WTC11 (cell line): Measurements from ENCODE around the gene HTR3C. TPM values are rescaled to one million over a fixed set of nuclear protein-coding genes. Genes with fewer than 3 reads are reported as not detected.

Experiments used
- ATAC-seq: fragments of 200-7000 bp; cut with Tn5 transposase; 2 replicates; pipeline ENCODE4 v1.10.0; 2021; ENCODE audit warnings: mild to moderate bottlenecking, moderate library complexity
- CTCF ChIA-PET: fragments of 300-600 bp; sonication (Branson Sonifier 250); formaldehyde crosslinking; loops from one replicate; lab custom pipeline; 2021; ENCODE audit warnings: antibody characterized with exemption; lab: Charles Lee
- POLR2A ChIA-PET: fragments of 350-600 bp; sonication (Branson Sonifier 250); formaldehyde crosslinking; loops from one replicate; lab custom pipeline; 2021; ENCODE audit warnings: antibody characterized with exemption; lab: Charles Lee
- DNase-seq: peaks from one replicate; pipeline ENCODE4 v3.0.0; 2021; ENCODE audit warnings: low spot score
- H3K27ac Mint-ChIP-seq: 2 replicates; pipeline ENCODE4 v1.8.0; 2021; ENCODE audit warnings: mixed read lengths
- H3K27me3 Mint-ChIP-seq: 2 replicates; pipeline ENCODE4 v1.8.0; 2021; ENCODE audit warnings: low read depth, mild to moderate bottlenecking, moderate library complexity, mixed read lengths
- H3K36me3 Mint-ChIP-seq: 2 replicates; pipeline ENCODE4 v1.8.0; 2021; ENCODE audit warnings: mixed read lengths
- H3K4me1 Mint-ChIP-seq: 2 replicates; pipeline ENCODE4 v1.8.0; 2022; ENCODE audit warnings: mixed read lengths
- H3K4me3 Mint-ChIP-seq: 2 replicates; pipeline ENCODE4 v1.8.0; 2021; ENCODE audit warnings: mild to moderate bottlenecking, moderate library complexity, mixed read lengths
- H3K9me3 Mint-ChIP-seq: 2 replicates; pipeline ENCODE4 v1.8.0; 2021; ENCODE audit warnings: mixed read lengths
- ARID4B ChIP-seq: sonication (generic); formaldehyde crosslinking; IDR thresholded peaks from 2 replicates; pipeline ENCODE4 v1.8.0; 2023; ENCODE audit warnings: missing genetic modification reagents, mild to moderate bottlenecking, borderline replicate concordance
- CREB1 ChIP-seq: sonication (generic); formaldehyde crosslinking; IDR thresholded peaks from 2 replicates; pipeline ENCODE4 v1.8.0; 2023; ENCODE audit warnings: mild to moderate bottlenecking, missing genetic modification reagents
- CTCF ChIP-seq: fragments of 200-600 bp; IDR thresholded peaks from 2 replicates; pipeline ENCODE4 v1.8.0; 2022; ENCODE audit warnings: antibody characterized with exemption
- EMX1 ChIP-seq: fragments of 250-450 bp; sonication (Bioruptor Pico); IDR thresholded peaks from 2 replicates; pipeline ENCODE4 v1.8.0; 2021; ENCODE audit warnings: mild to moderate bottlenecking
- FOXK1 ChIP-seq: sonication (generic); formaldehyde crosslinking; IDR thresholded peaks from 2 replicates; pipeline ENCODE4 v1.8.0; 2022; ENCODE audit warnings: mild to moderate bottlenecking, moderate library complexity, missing genetic modification reagents
- HMGXB4 ChIP-seq: sonication (generic); formaldehyde crosslinking; IDR thresholded peaks from 2 replicates; pipeline ENCODE4 v1.8.1; 2023; ENCODE audit warnings: mild to moderate bottlenecking, moderate library complexity, missing genetic modification reagents
- IRF2 ChIP-seq: sonication (generic); formaldehyde crosslinking; IDR thresholded peaks from 2 replicates; pipeline ENCODE4 v1.8.0; 2022; ENCODE audit warnings: low read depth, missing genetic modification reagents, borderline replicate concordance
- MAX ChIP-seq: sonication (generic); formaldehyde crosslinking; IDR thresholded peaks from 2 replicates; pipeline ENCODE4 v1.8.0; 2022; ENCODE audit warnings: mild to moderate bottlenecking, missing genetic modification reagents
- NFYB ChIP-seq: sonication (generic); formaldehyde crosslinking; conservative IDR thresholded peaks from 2 replicates; pipeline ENCODE4 v1.8.0; 2022; ENCODE audit warnings: low read depth, missing genetic modification reagents
- NR2C2 ChIP-seq: sonication (generic); formaldehyde crosslinking; IDR thresholded peaks from 2 replicates; pipeline ENCODE4 v1.8.0; 2022; ENCODE audit warnings: mild to moderate bottlenecking, missing genetic modification reagents
- NR3C1 ChIP-seq: sonication (generic); formaldehyde crosslinking; conservative IDR thresholded peaks from 2 replicates; pipeline ENCODE4 v1.8.1; 2023; ENCODE audit warnings: low read depth, mild to moderate bottlenecking, missing genetic modification reagents
- PRRX2 ChIP-seq: fragments of 250-450 bp; sonication (Bioruptor Pico); IDR thresholded peaks from 2 replicates; pipeline ENCODE4 v1.8.0; 2021; ENCODE audit warnings: mild to moderate bottlenecking
- STAT6 ChIP-seq: sonication (generic); formaldehyde crosslinking; conservative IDR thresholded peaks from 2 replicates; pipeline ENCODE4 v1.8.1; 2023; ENCODE audit warnings: mild to moderate bottlenecking, low read depth, missing genetic modification reagents, moderate library complexity
- TEAD1 ChIP-seq: sonication (generic); formaldehyde crosslinking; IDR thresholded peaks from 2 replicates; pipeline ENCODE4 v1.8.0; 2022; ENCODE audit warnings: mild to moderate bottlenecking, missing genetic modification reagents
- USF1 ChIP-seq: sonication (generic); formaldehyde crosslinking; IDR thresholded peaks from 2 replicates; pipeline ENCODE4 v1.8.0; 2022; ENCODE audit warnings: mild to moderate bottlenecking, missing genetic modification reagents
- ZBTB21 ChIP-seq: sonication (generic); formaldehyde crosslinking; IDR thresholded peaks from 2 replicates; pipeline ENCODE4 v1.8.1; 2023; ENCODE audit warnings: mild to moderate bottlenecking, missing genetic modification reagents, borderline replicate concordance
- ZNF138 ChIP-seq: sonication (generic); formaldehyde crosslinking; conservative IDR thresholded peaks from 2 replicates; pipeline ENCODE4 v1.8.1; 2022; ENCODE audit warnings: mild to moderate bottlenecking, moderate library complexity, missing genetic modification reagents
- ZNF232 ChIP-seq: sonication (generic); formaldehyde crosslinking; IDR thresholded peaks from 2 replicates; pipeline ENCODE4 v1.8.0; 2022; ENCODE audit warnings: mild to moderate bottlenecking, missing genetic modification reagents
- ZNF416 ChIP-seq: fragments of 250-450 bp; sonication (Bioruptor Pico); IDR thresholded peaks from 2 replicates; pipeline ENCODE4 v1.9.0; 2021; ENCODE audit warnings: mild to moderate bottlenecking, inconsistent platforms
- ZNF512 ChIP-seq: sonication (generic); formaldehyde crosslinking; IDR thresholded peaks from 2 replicates; pipeline ENCODE4 v1.8.1; 2022; ENCODE audit warnings: missing genetic modification reagents, borderline replicate concordance
- total RNA-seq: library from RNA; stranded (reverse); gene quantifications from 3 replicates; pipeline ENCODE4 v1.2.3, GENCODE V29; 2021

HTR3C gene
- total RNA-seq, 1 experiment from 2014 or later = not detected

- no peak for ATAC-seq
- no peak for DNase-seq
- TF ChIP-seq EMX1 (CRISPR knock-in tag) (no peak), NR3C1 (no peak), PRRX2 (CRISPR knock-in tag) (no peak), TEAD1 (no peak), IRF2 (no peak), ZNF416 (CRISPR knock-in tag) (no peak), ZBTB21 (no peak), ARID4B (CRISPR knock-in tag) (no peak), STAT6 (no peak), HMGXB4 (no peak)
- H3K4me1 Mint-ChIP-seq = no peaks in the 10 kb centered on the region
- CTCF ChIA-PET = no interaction called here
- H3K36me3 Mint-ChIP-seq = peaks cover 8% of the 10 kb centered on the region
- H3K27me3 Mint-ChIP-seq = no peaks in the 10 kb centered on the region; the same call in 1 of the 2 replicates
- H3K27ac Mint-ChIP-seq = no peak overlapping the region
- peaks cover 9% of the 10 kb centered on the region for H3K9me3 Mint-ChIP-seq
- no peak overlapping the region for H3K4me3 Mint-ChIP-seq
- POLR2A ChIA-PET = no interaction called here
Observed at GRCh38 chr3:184066211-184066610, 13.4 kb downstream of the HTR3C start.

GRCh38 chr3:184067573-184068055, 14.8 kb downstream of the HTR3C start:
- peaks cover 8% of the 10 kb centered on the region for H3K36me3 Mint-ChIP-seq
- no peak overlapping the region for H3K4me3 Mint-ChIP-seq
- ATAC-seq = no peak
- H3K9me3 Mint-ChIP-seq = peaks cover 10% of the 10 kb centered on the region
- CTCF ChIA-PET = interaction anchor here (0.8 kb wide), 1 partner anchor 8 kb away, joined by 3 read pairs; no protein-coding TSS in a partner anchor
- H3K4me1 Mint-ChIP-seq = no peaks in the 10 kb centered on the region
- POLR2A ChIA-PET = no interaction called here
- DNase-seq = no peak
- no peaks in the 10 kb centered on the region; the same call in 1 of the 2 replicates for H3K27me3 Mint-ChIP-seq
- no peak overlapping the region for H3K27ac Mint-ChIP-seq
- TF ChIP-seq FOXK1 (CRISPR knock-in tag) (no peak), TEAD1 (no peak), USF1 (CRISPR knock-in tag) (no peak), ZNF512 (no peak), NFYB (CRISPR knock-in tag) (no peak), HMGXB4 (no peak), MAX (CRISPR knock-in tag) (no peak), CTCF (no peak), ZBTB21 (no peak), NR2C2 (CRISPR knock-in tag) (no peak), ZNF138 (CRISPR knock-in tag) (no peak), CREB1 (no peak), ZNF232 (CRISPR knock-in tag) (no peak)
